OCI-LY3 (cell line): ENCODE data around the gene CCBE1.

Experiments
- H2AFZ ChIP-seq: fragments of 200-600, 300-600 bp; shearing (Covaris generic); 2 replicates; pipeline ENCODE4 v1.6.0; 2014; ENCODE audit warnings: antibody characterized with exemption, low read depth, low read length
- H3K27ac ChIP-seq: fragments of 200-600, 300-600 bp; sonication (generic); 2 replicates; pipeline ENCODE4 v1.5.1; 2014; ENCODE audit warnings: mild to moderate bottlenecking, low read length, moderate library complexity, mixed read lengths
- H3K27me3 ChIP-seq: fragments of 200-600, 300-600 bp; sonication (generic); 2 replicates; pipeline ENCODE4 v1.6.1; 2014; ENCODE audit warnings: low read depth, low read length, mixed read lengths
- H3K36me3 ChIP-seq: fragments of 200-600, 300-600 bp; sonication (generic); replicated peaks from 2 replicates; pipeline ENCODE3; 2014; ENCODE audit warnings: low read depth, low read length, mixed read lengths
- H3K4me1 ChIP-seq: fragments of 300-600, 200-600 bp; sonication (generic); 2 replicates; pipeline ENCODE4 v1.6.1; 2014; ENCODE audit warnings: low read length, mixed read lengths
- H3K4me2 ChIP-seq: fragments of 200-600, 300-600 bp; sonication (generic); 2 replicates; pipeline ENCODE4 v1.6.1; 2014; ENCODE audit warnings: low read length, mixed read lengths
- H3K4me3 ChIP-seq: fragments of 300-600, 200-600 bp; sonication (generic); 2 replicates; pipeline ENCODE4 v1.5.1; 2014; ENCODE audit warnings: antibody characterized with exemption, mild to moderate bottlenecking, low read length, moderate library complexity
- H3K79me2 ChIP-seq: fragments of 300-600, 200-600 bp; shearing (Covaris generic); 2 replicates; pipeline ENCODE4 v1.6.1; 2014; ENCODE audit warnings: mild to moderate bottlenecking, low read length, mixed read lengths
- H3K9ac ChIP-seq: fragments of 300-600, 200-600 bp; shearing (Covaris generic); 2 replicates; pipeline ENCODE4 v1.6.0; 2014; ENCODE audit warnings: mild to moderate bottlenecking, low read length, moderate library complexity
- H3K9me3 ChIP-seq: fragments of 200-600, 300-600 bp; shearing (Covaris generic); 2 replicates; pipeline ENCODE4 v1.6.1; 2014; ENCODE audit warnings: low read length, mixed read lengths; ENCODE audit not compliant: insufficient read depth
- H4K20me1 ChIP-seq: fragments of 200-600, 300-600 bp; sonication (generic); 2 replicates; pipeline ENCODE4 v1.6.1; 2016; ENCODE audit warnings: low read length, mixed read lengths; ENCODE audit not compliant: insufficient read depth
- CTCF ChIP-seq: fragments of 200-600, 300-600 bp; sonication (generic); IDR thresholded peaks from 2 replicates; pipeline ENCODE4 v1.5.1; 2014; ENCODE audit warnings: antibody characterized with exemption, low read length, low read depth
- EZH2phosphoT487 ChIP-seq: fragments of 200-600 bp; shearing (Covaris generic); IDR thresholded peaks from 2 replicates; pipeline ENCODE4 v1.6.1; 2018; ENCODE audit warnings: antibody characterized with exemption, mixed run types, low read depth

The CCBE1 gene

GRCh38 chr18:59577386-59577655 is 119.9 kb downstream of the CCBE1 start:
- Histone ChIP-seq H3K9me3 (no peaks in the 10 kb centered on the region), H3K27me3 (peaks cover 78% of the 10 kb centered on the region), H3K4me3 (no peak overlapping the region), H3K4me2 (no peak overlapping the region), H3K27ac (no peak overlapping the region), H4K20me1 (no peaks in the 10 kb centered on the region), H3K9ac (no peak overlapping the region), H3K4me1 (no peaks in the 10 kb centered on the region), H3K36me3 (no peaks in the 10 kb centered on the region), H2AFZ (no peak overlapping the region), H3K79me2 (no peaks in the 10 kb centered on the region)
- TF ChIP-seq EZH2phosphoT487: no peak
- no peak for TF ChIP-seq CTCF

- Histone ChIP-seq H3K9me3 (no peaks in the 10 kb centered on the region), H3K36me3 (no peaks in the 10 kb centered on the region), H2AFZ (no peak overlapping the region), H3K4me1 (no peaks in the 10 kb centered on the region), H3K79me2 (no peaks in the 10 kb centered on the region), H3K27me3 (peaks cover 77% of the 10 kb centered on the region), H3K9ac (no peak overlapping the region), H3K27ac (no peak overlapping the region), H4K20me1 (no peaks in the 10 kb centered on the region), H3K4me2 (no peak overlapping the region), H3K4me3 (no peak overlapping the region)
- no peak for TF ChIP-seq EZH2phosphoT487
- no peak for TF ChIP-seq CTCF
Measured at GRCh38 chr18:59576541-59577385, 120.5 kb downstream of the CCBE1 start.

- Histone ChIP-seq H3K27ac (no peak overlapping the region), H3K79me2 (no peaks in the 10 kb centered on the region), H3K4me2 (no peak overlapping the region), H3K9me3 (no peaks in the 10 kb centered on the region), H2AFZ (no peak overlapping the region), H4K20me1 (no peaks in the 10 kb centered on the region), H3K4me3 (no peak overlapping the region), H3K4me1 (no peaks in the 10 kb centered on the region), H3K36me3 (no peaks in the 10 kb centered on the region), H3K9ac (no peak overlapping the region), H3K27me3 (peaks cover 75% of the 10 kb centered on the region)
- TF ChIP-seq EZH2phosphoT487 (no peak), CTCF (no peak)
Measured at GRCh38 chr18:59575995-59576394, 121.2 kb downstream of the CCBE1 start.

GRCh38 chr18:59573962-59574361 is 123.3 kb downstream of the CCBE1 start:
- Histone ChIP-seq H3K4me2 (no peak overlapping the region), H3K79me2 (no peaks in the 10 kb centered on the region), H2AFZ (no peak overlapping the region), H3K9me3 (no peaks in the 10 kb centered on the region), H3K27ac (no peak overlapping the region), H3K36me3 (no peaks in the 10 kb centered on the region), H3K27me3 (peaks cover 62% of the 10 kb centered on the region), H3K9ac (no peak overlapping the region), H4K20me1 (no peaks in the 10 kb centered on the region), H3K4me3 (no peak overlapping the region), H3K4me1 (no peaks in the 10 kb centered on the region)
- TF ChIP-seq CTCF: no peak
- no peak for TF ChIP-seq EZH2phosphoT487
